K562 (cell line): ENCODE measurements around the gene BNIP3. TPM values are rescaled to one million over a fixed set of nuclear protein-coding genes. Genes with fewer than 3 reads are reported as not detected.

Experiments
- CCNT2 ChIP-seq: IDR thresholded peaks from 2 replicates; pipeline ENCODE4 v1.6.1; 2011; ENCODE audit warnings: borderline replicate concordance, low read depth, mild to moderate bottlenecking, moderate library complexity, mixed read lengths, low read length; ENCODE audit not compliant: insufficient read length; ENCODE audit errors: extremely low read depth
- CTBP1 ChIP-seq: fragments of 450-650 bp; IDR thresholded peaks from 2 replicates; pipeline ENCODE4 v1.6.1; 2016; ENCODE audit warnings: borderline replicate concordance
- HNRNPLL ChIP-seq: fragments of 200-400 bp; formaldehyde crosslinking; IDR thresholded peaks from 2 replicates; pipeline ENCODE4 v1.6.1; 2017; ENCODE audit warnings: low read length, low read depth, mild to moderate bottlenecking; ENCODE audit not compliant: poor library complexity, severe bottlenecking
- KDM2B ChIP-seq: fragments of 250-450 bp; sonication (Bioruptor Pico); IDR thresholded peaks from 2 replicates; pipeline ENCODE4 v1.8.0; 2021; ENCODE audit warnings: mild to moderate bottlenecking, moderate library complexity
- MEIS2 ChIP-seq: fragments of 450-650 bp; IDR thresholded peaks from 2 replicates; pipeline ENCODE4 v1.6.1; 2014; ENCODE audit warnings: mild to moderate bottlenecking; ENCODE audit not compliant: partially characterized antibody
- NONO ChIP-seq, 2 experiments: fragments of 200-400 bp in 1 of 2; fragments of 450-650 bp in 1 of 2; formaldehyde crosslinking in 1 of 2; IDR thresholded peaks; 2 replicates each; pipeline ENCODE4 v1.6.1; 2017; ENCODE audit warnings: low read depth in 2 of 2, mild to moderate bottlenecking in 2 of 2, moderate library complexity in 2 of 2, low read length in 1 of 2
- PCBP2 ChIP-seq: fragments of 200-400 bp; formaldehyde crosslinking; IDR thresholded peaks from 2 replicates; pipeline ENCODE4 v1.6.1; 2018; ENCODE audit warnings: low read length, low read depth, mild to moderate bottlenecking, moderate library complexity; ENCODE audit not compliant: poor library complexity, severe bottlenecking
- PHB2 ChIP-seq: fragments of 450-650 bp; IDR thresholded peaks from 2 replicates; pipeline ENCODE4 v1.6.1; 2017; ENCODE audit warnings: low read depth
- POLR2G ChIP-seq: fragments of 200-400 bp; formaldehyde crosslinking; IDR thresholded peaks from 2 replicates; pipeline ENCODE4 v1.6.1; 2017; ENCODE audit warnings: low read depth, mild to moderate bottlenecking, antibody characterized with exemption, low read length, moderate library complexity
- SMAD3 ChIP-seq: fragments of 450-650 bp; formaldehyde crosslinking; conservative IDR thresholded peaks from 2 replicates; pipeline ENCODE4 v1.4.0; 2020; ENCODE audit warnings: mild to moderate bottlenecking
- TCFL5 ChIP-seq: fragments of 250-450 bp; sonication (Bioruptor Pico); conservative IDR thresholded peaks from 2 replicates; pipeline ENCODE4 v1.6.1; 2021; ENCODE audit warnings: mild to moderate bottlenecking, moderate library complexity, matching md5 sums
- ZFX ChIP-seq: sonication (generic); formaldehyde crosslinking; IDR thresholded peaks from 2 replicates; pipeline ENCODE4 v1.8.0; 2022; ENCODE audit warnings: mild to moderate bottlenecking, missing genetic modification reagents, moderate library complexity
- polyA plus RNA-seq, 8 experiments: library from polyadenylated mRNA; depleted of rRNA in 4 of 8; stranded (reverse) in 5 of 8; unstranded in 3 of 8; fragments of >200 nt; fragmentation: Nextera tagmentation in 2 of 8; fragmentation: Illumina TruSeq in 1 of 8; extraction: Ambion mirVana in 2 of 8; extraction: Trizol in 1 of 8; gene quantifications; 2 replicates each; pipeline versions ENCODE4 v1.2.1 to v1.2.3, GENCODE V29; 2011 to 2014; ENCODE audit warnings: inconsistent platforms in 1 of 8, missing spikeins in 1 of 8
- total RNA-seq, 7 experiments: library from RNA; depleted of rRNA in 6 of 7; stranded (reverse); fragments of >200 nt in 6 of 7; fragmentation: Illumina TruSeq in 2 of 7; extraction: Trizol in 2 of 7; gene quantifications; 2 replicates each; pipeline versions ENCODE4 v1.2.1 to v1.2.3, GENCODE V29; 2011 to 2021; ENCODE audit warnings: low replicate concordance in 1 of 7
- TF ChIP-seq, protein P1 (sequence below), 3 experiments: IDR thresholded peaks in 2 of 3; conservative IDR thresholded peaks in 1 of 3; 2 replicates each; pipeline ENCODE4 v1.5.1; 2011 to 2012; ENCODE audit warnings: low read length in 3 of 3, mild to moderate bottlenecking in 3 of 3, control low read depth in 2 of 3, improper control_type of control experiment in 1 of 3, inconsistent platforms in 1 of 3, low read depth in 1 of 3, mixed read lengths in 1 of 3, moderate library complexity in 1 of 3; ENCODE audit not compliant: insufficient read depth in 2 of 3
- TF ChIP-seq, protein P2 (sequence below), 2 experiments: fragments of 450-650 bp in 1 of 2; IDR thresholded peaks; 2 replicates each; pipeline ENCODE4 v1.6.1; 2011 to 2017; ENCODE audit warnings: low read depth in 2 of 2, antibody characterized with exemption in 1 of 2, borderline replicate concordance in 1 of 2, low read length in 1 of 2, mild to moderate bottlenecking in 1 of 2, mixed read lengths in 1 of 2; ENCODE audit not compliant: control insufficient read depth in 1 of 2
- TF ChIP-seq, protein P3 (sequence below): sonication (generic); formaldehyde crosslinking; IDR thresholded peaks from 2 replicates; pipeline ENCODE4 v1.4.0; 2020; ENCODE audit warnings: mild to moderate bottlenecking, missing genetic modification reagents
- TF ChIP-seq, protein P4 (sequence below): fragments of 250-450 bp; sonication (Bioruptor Pico); IDR thresholded peaks from 2 replicates; pipeline ENCODE4 v1.8.0; 2021; ENCODE audit warnings: moderate library complexity, mild to moderate bottlenecking, inconsistent platforms
- TF ChIP-seq, protein P5 (sequence below): fragments of 250-450 bp; sonication (Bioruptor Pico); IDR thresholded peaks from 2 replicates; pipeline ENCODE4 v1.4.0; 2020; ENCODE audit warnings: mild to moderate bottlenecking, moderate library complexity

BNIP3 gene
- total and polyA plus RNA-seq, 9 of the 15 experiments (the other 6 are each of a cell fraction or from before 2014, with no cell fraction given) = 9.2 to 119 (median 42.2) TPM

DNA sequence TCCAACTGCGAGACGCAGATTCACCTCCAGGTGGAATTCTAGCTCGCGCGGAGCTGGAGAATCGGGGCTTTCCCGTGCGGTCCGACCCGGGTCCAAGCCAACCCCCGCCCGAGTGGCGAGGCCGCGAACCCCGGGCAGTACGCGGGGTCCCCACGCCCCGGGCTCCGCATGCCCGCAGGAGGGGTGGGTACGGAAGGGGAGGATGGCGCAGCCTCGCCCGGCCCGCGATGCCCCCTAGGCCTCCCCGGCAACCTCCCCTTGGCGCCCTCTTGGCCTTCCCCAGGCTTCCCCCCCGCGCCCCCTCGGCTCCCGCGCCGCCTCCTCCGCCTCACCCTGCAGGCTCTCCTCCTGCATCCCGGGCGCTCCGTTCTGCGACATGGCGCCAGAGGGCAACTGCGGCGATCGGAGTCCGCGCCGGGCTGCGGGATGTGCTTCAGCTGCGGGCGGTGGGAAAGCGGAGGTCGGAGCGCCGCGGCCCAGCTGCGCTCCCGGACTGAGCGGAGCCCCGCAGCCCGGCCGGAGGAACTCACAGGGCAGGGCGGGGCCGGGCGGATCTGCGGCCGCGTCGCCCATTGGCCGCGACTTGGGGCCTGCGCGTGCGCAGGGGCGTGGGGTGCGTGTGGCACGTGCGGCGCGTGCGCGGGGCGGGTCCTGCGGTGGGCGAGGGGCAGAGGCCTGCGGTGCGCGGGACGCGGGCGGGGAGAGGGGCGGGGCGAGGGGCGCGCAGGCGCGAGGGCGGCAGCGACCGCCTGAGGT is at the start of gene BNIP3 (continued):
- TF ChIP-seq, protein P1, sequence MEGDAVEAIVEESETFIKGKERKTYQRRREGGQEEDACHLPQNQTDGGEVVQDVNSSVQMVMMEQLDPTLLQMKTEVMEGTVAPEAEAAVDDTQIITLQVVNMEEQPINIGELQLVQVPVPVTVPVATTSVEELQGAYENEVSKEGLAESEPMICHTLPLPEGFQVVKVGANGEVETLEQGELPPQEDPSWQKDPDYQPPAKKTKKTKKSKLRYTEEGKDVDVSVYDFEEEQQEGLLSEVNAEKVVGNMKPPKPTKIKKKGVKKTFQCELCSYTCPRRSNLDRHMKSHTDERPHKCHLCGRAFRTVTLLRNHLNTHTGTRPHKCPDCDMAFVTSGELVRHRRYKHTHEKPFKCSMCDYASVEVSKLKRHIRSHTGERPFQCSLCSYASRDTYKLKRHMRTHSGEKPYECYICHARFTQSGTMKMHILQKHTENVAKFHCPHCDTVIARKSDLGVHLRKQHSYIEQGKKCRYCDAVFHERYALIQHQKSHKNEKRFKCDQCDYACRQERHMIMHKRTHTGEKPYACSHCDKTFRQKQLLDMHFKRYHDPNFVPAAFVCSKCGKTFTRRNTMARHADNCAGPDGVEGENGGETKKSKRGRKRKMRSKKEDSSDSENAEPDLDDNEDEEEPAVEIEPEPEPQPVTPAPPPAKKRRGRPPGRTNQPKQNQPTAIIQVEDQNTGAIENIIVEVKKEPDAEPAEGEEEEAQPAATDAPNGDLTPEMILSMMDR (IDR thresholded peaks at IDR 0.05 in 2 of 3, conservative IDR thresholded peaks at IDR 0.05 in 1 of 3; ENCODE audit: insufficient read depth in 2 of 3, low read depth in 1 of 3, low read length in 3 of 3) = 0 out of 6 replicates have a peak, but pooled peaks of 1 of the 3 experiments have one; percentile 4
- no peak for TF ChIP-seq PCBP2
- no peak for TF ChIP-seq SMAD3 (CRISPR knock-in tag)
- TF ChIP-seq, protein P2, sequence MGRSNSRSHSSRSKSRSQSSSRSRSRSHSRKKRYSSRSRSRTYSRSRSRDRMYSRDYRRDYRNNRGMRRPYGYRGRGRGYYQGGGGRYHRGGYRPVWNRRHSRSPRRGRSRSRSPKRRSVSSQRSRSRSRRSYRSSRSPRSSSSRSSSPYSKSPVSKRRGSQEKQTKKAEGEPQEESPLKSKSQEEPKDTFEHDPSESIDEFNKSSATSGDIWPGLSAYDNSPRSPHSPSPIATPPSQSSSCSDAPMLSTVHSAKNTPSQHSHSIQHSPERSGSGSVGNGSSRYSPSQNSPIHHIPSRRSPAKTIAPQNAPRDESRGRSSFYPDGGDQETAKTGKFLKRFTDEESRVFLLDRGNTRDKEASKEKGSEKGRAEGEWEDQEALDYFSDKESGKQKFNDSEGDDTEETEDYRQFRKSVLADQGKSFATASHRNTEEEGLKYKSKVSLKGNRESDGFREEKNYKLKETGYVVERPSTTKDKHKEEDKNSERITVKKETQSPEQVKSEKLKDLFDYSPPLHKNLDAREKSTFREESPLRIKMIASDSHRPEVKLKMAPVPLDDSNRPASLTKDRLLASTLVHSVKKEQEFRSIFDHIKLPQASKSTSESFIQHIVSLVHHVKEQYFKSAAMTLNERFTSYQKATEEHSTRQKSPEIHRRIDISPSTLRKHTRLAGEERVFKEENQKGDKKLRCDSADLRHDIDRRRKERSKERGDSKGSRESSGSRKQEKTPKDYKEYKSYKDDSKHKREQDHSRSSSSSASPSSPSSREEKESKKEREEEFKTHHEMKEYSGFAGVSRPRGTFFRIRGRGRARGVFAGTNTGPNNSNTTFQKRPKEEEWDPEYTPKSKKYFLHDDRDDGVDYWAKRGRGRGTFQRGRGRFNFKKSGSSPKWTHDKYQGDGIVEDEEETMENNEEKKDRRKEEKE (IDR thresholded peaks at IDR 0.05; ENCODE audit: borderline replicate concordance in 1 of 2, control insufficient read depth in 1 of 2, low read depth in 2 of 2, low read length in 1 of 2) = no peak
- TF ChIP-seq TCFL5 (CRISPR knock-in tag) = no peak
- TF ChIP-seq CTBP1 = peak; percentile 93
- TF ChIP-seq NONO (IDR thresholded peaks at IDR 0.05; ENCODE audit: low read depth in 2 of 2, low read length in 1 of 2) = 0 out of 4 replicates have a peak, but pooled peaks of 1 of the 2 experiments have one; percentile 48
- no peak for TF ChIP-seq HNRNPLL
- peak; percentile 88 for TF ChIP-seq POLR2G
- TF ChIP-seq ZFX (CRISPR knock-in tag) = peak; percentile 69
- TF ChIP-seq, protein P3, sequence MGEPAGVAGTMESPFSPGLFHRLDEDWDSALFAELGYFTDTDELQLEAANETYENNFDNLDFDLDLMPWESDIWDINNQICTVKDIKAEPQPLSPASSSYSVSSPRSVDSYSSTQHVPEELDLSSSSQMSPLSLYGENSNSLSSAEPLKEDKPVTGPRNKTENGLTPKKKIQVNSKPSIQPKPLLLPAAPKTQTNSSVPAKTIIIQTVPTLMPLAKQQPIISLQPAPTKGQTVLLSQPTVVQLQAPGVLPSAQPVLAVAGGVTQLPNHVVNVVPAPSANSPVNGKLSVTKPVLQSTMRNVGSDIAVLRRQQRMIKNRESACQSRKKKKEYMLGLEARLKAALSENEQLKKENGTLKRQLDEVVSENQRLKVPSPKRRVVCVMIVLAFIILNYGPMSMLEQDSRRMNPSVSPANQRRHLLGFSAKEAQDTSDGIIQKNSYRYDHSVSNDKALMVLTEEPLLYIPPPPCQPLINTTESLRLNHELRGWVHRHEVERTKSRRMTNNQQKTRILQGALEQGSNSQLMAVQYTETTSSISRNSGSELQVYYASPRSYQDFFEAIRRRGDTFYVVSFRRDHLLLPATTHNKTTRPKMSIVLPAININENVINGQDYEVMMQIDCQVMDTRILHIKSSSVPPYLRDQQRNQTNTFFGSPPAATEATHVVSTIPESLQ (CRISPR knock-in tag) = no peak
- TF ChIP-seq, protein P4, sequence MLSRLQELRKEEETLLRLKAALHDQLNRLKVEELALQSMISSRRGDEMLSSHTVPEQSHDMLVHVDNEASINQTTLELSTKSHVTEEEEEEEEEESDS (CRISPR knock-in tag) = no peak
- no peak for TF ChIP-seq PHB2
- TF ChIP-seq, protein P5, sequence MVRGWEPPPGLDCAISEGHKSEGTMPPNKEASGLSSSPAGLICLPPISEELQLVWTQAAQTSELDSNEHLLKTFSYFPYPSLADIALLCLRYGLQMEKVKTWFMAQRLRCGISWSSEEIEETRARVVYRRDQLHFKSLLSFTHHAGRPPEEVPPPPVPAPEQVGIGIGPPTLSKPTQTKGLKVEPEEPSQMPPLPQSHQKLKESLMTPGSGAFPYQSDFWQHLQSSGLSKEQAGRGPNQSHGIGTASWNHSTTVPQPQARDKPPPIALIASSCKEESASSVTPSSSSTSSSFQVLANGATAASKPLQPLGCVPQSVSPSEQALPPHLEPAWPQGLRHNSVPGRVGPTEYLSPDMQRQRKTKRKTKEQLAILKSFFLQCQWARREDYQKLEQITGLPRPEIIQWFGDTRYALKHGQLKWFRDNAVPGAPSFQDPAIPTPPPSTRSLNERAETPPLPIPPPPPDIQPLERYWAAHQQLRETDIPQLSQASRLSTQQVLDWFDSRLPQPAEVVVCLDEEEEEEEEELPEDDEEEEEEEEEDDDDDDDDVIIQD (CRISPR knock-in tag) = no peak
- TF ChIP-seq CCNT2 = peak; percentile 94
- peak; percentile 92 for TF ChIP-seq MEIS2
- TF ChIP-seq KDM2B (CRISPR knock-in tag) = 0 out of 2 replicates have a peak, but pooled peaks have one; percentile 65
